ENCODE data around the gene C1QB.
A peak's percentile ranks its signal among the peaks of the same experiment; 100 is the strongest.

Gene C1QB

GRCh38 chr1:22636353-22636752 lies 16.7 kb upstream of the C1QB start, which contains the start of gene C1QA:
TSS of gene C1QA (plus strand) at chr1:22636628. CDS start at chr1:22637617, 989 bp downstream.
- no peak for DNase-seq

- DNase-seq = no peak
Measured at GRCh38 chr1:22636927-22637326, 16.1 kb upstream of the C1QB start.

- no peak for DNase-seq
Measured at GRCh38 chr1:22637907-22638445, 15.1 kb upstream of the C1QB start.

- DNase-seq = no peak
Measured at GRCh38 chr1:22638476-22639234, 14.4 kb upstream of the C1QB start.

GRCh38 chr1:22639286-22639685 lies 13.8 kb upstream of the C1QB start:
- no peak for DNase-seq

- no peak for DNase-seq
Measured at GRCh38 chr1:22641247-22641646, 11.8 kb upstream of the C1QB start.

- peak; percentile 52 for DNase-seq
Measured at GRCh38 chr1:22641906-22642636, 11.0 kb upstream of the C1QB start.

GRCh38 chr1:22643381-22643780 lies 9.7 kb upstream of the C1QB start, which contains the start of gene C1QC:
TSS of gene C1QC (plus strand) at chr1:22643633. CDS start at chr1:22644024, 391 bp downstream.
- DNase-seq = no peak

GRCh38 chr1:22643928-22644327 lies 9.1 kb upstream of the C1QB start:
- DNase-seq = no peak

GRCh38 chr1:22645931-22646330 lies 7.1 kb upstream of the C1QB start:
- no peak for DNase-seq

- DNase-seq = no peak
Measured at GRCh38 chr1:22646384-22646783, 6.7 kb upstream of the C1QB start.

GRCh38 chr1:22650089-22650693 lies 2.8 kb upstream of the C1QB start:
- DNase-seq = no peak

GRCh38 chr1:22651941-22652856 lies 837 bp upstream of the C1QB start:
- DNase-seq = no peak

GRCh38 chr1:22654692-22655091 lies 1.7 kb downstream of the C1QB start:
- DNase-seq = no peak

GRCh38 chr1:22658385-22659163 lies 5.5 kb downstream of the C1QB start:
- no peak for DNase-seq

- no peak for DNase-seq
Measured at GRCh38 chr1:22660716-22661241, 7.7 kb downstream of the C1QB start.

GRCh38 chr1:22661880-22662279 lies 8.8 kb downstream of the C1QB start:
- no peak for DNase-seq

GRCh38 chr1:22662318-22662717 lies 9.3 kb downstream of the C1QB start:
- DNase-seq = no peak

- DNase-seq = no peak
Measured at GRCh38 chr1:22662986-22663408, 10.0 kb downstream of the C1QB start.

- DNase-seq = no peak
Measured at GRCh38 chr1:22665752-22666151, 12.7 kb downstream of the C1QB start.

GRCh38 chr1:22666412-22666811 lies 13.4 kb downstream of the C1QB start:
- DNase-seq = no peak

All from NCI-H1105 (cell line).